ENCODE results near the gene HPCA.

HPCA gene

DNA sequence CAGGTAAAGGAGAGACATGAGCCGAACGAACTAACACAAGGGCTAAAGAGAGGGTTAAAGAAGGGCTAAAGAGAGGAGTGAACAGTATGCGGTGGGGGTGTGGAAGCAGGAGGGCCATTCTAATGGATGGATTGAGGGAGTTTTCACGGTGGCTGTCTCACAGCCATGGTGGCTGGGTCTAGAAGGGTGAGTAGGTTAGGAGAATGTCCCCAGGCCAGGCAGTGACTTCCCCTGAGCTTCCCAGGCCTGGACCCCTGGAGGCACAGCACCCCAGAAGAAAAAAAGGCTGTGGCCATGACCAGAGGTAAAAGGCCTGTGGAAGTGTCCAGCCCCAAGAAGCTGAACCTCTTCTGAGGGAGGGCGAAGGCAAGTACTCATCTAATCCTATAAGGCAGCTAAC lies 19.1 kb upstream of the HPCA start:
- H3K4me3 Mint-ChIP-seq = no peak overlapping the region
- H3K36me3 Mint-ChIP-seq (ENCODE audit: low read depth) = peaks cover 27% of the 10 kb centered on the region
- intact Hi-C loops (cut with micrococcal nuclease) = no loop called here
- no peaks in the 10 kb centered on the region for H3K9me3 Mint-ChIP-seq
- peaks cover 32% of the 10 kb centered on the region for H3K27me3 Mint-ChIP-seq
- H3K4me1 Mint-ChIP-seq (ENCODE audit: low read depth) = peaks cover 6% of the 10 kb centered on the region
- no peak overlapping the region for H3K27ac Mint-ChIP-seq

DNA sequence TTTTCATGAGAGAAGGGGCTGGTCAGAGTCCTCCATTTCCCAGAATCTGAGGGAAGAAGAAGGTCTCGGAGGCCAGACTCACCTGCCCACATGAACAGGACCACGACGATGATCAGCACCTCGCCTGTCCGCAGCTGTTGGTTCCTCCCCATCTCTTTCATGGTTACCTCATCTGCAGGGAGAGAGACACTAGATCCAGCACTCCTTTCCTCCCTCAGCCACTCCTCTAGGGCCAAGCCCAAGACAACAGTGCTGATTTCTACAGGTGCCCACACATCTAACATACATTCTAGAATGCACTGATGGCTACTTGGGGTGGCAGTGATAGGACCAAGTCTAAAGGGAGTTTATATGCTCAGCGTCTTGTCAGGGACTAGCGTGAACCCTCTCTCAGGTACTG lies 18.6 kb upstream of the HPCA start:
- Mint-ChIP-seq H3K4me3 (no peak overlapping the region), H3K9me3 (no peaks in the 10 kb centered on the region), H3K4me1 (ENCODE audit: low read depth) (peaks cover 5% of the 10 kb centered on the region), H3K36me3 (ENCODE audit: low read depth) (peaks cover 22% of the 10 kb centered on the region), H3K27ac (no peak overlapping the region), H3K27me3 (peaks cover 37% of the 10 kb centered on the region)
- intact Hi-C loops (cut with micrococcal nuclease) = no loop called here

GRCh38 chr1:32868085-32868484 lies 18.2 kb upstream of the HPCA start:
- intact Hi-C loops (cut with micrococcal nuclease) = no loop called here

GRCh38 chr1:32868806-32869455 lies 17.4 kb upstream of the HPCA start:
- no peak overlapping the region for H3K27ac Mint-ChIP-seq
- intact Hi-C loops (cut with micrococcal nuclease) = no loop called here
- no peak overlapping the region for H3K4me3 Mint-ChIP-seq

More at GRCh38 chr1:32868085-32868484, 18.2 kb upstream of the HPCA start:
- no peak overlapping the region for H3K27ac Mint-ChIP-seq
- H3K36me3 Mint-ChIP-seq (ENCODE audit: low read depth) = peaks cover 18% of the 10 kb centered on the region
- H3K9me3 Mint-ChIP-seq = no peaks in the 10 kb centered on the region
- H3K27me3 Mint-ChIP-seq = peaks cover 40% of the 10 kb centered on the region
- no peak overlapping the region for H3K4me3 Mint-ChIP-seq
- H3K4me1 Mint-ChIP-seq (ENCODE audit: low read depth) = peaks cover 5% of the 10 kb centered on the region

DNA sequence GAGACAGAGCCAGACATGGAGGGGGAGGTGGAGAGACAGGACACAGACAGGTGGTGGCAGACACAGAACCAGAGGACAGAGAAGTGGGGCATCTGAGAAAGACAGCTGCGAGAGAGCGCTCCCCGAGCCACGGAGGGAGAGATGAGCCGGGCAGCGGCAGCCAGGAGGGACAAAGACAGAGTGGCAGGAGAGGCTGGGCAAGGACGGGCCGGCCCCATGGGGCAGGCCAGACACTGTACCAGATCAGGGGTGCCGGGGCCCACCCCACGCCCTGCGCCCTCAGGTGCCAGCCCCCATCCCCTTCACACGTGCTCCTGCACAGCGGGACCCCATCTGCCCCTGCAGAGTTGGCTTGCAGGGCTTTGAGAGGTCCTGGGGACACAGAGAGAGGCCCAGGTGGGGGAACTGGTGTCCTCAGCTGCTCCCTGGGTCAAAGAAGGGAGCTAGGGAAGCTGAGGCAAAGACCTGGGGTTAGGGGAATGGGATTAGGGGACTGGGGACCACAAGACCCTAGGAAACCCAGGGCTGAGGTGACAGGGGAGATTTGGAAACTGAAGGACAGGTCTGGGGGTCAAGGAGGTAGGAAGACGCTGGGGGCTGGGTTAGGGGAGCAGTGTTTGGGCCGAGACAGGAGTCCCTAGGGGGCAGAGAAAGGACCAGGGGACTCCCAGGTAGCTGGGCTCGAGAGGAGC lies 16.2 kb upstream of the HPCA start:
- Mint-ChIP-seq H3K27me3 (peaks cover 55% of the 10 kb centered on the region), H3K27ac (peak overlapping the region; percentile 0), H3K9me3 (no peaks in the 10 kb centered on the region), H3K4me3 (peak overlapping the region; percentile 57), H3K4me1 (ENCODE audit: low read depth) (peaks cover 10% of the 10 kb centered on the region), H3K36me3 (ENCODE audit: low read depth) (peaks cover under 1% of the 10 kb centered on the region)
- intact Hi-C loops (cut with micrococcal nuclease) = no loop called here

More at GRCh38 chr1:32868806-32869455, 17.4 kb upstream of the HPCA start:
- H3K36me3 Mint-ChIP-seq (ENCODE audit: low read depth) = peaks cover 12% of the 10 kb centered on the region
- no peaks in the 10 kb centered on the region for H3K9me3 Mint-ChIP-seq
- peaks cover 5% of the 10 kb centered on the region for H3K4me1 Mint-ChIP-seq (ENCODE audit: low read depth)
- peaks cover 46% of the 10 kb centered on the region for H3K27me3 Mint-ChIP-seq

DNA sequence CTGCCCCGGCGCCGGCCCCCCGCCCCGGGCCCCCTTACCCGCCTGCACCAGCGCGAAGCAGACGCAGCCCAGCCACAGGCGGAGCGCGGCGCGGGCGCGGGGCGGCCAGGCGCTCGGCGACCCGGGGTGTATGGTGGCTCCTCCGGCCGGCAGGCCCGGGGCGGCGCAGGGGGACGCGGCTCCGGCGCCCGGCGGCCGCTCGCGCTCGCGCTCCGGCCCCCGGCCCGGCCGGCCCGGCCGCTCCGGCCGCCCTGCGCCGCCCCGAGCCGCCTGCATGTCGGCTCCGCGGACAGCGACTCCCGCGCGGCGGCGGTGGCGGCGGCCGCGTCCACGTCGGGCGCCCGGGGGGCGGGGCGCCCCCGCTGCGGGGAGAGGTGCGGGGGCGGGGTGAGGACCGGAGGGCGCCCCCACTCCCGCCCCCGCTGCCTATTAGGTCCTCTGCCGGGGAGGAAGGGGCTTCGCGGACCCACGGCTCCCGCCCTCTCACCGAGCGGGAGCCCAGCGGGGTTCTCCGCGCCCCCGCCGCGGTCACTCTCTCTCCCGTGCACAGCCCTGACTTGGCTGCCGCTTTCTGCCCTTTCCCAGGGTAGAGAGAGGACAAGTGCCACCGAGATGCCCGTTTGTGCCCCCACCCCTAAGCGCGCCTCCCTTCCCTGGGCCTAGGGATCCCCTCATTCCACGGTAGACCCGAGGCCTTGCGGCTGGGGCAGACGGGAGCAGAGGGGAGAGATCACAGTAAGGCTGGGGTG lies 15.5 kb upstream of the HPCA start, which contains the start of gene FNDC5:
Gene FNDC5 (minus strand): TSS at position 298 of the 749 bp plus-strand sequence.
- Mint-ChIP-seq H3K4me1 (ENCODE audit: low read depth) (peaks cover 17% of the 10 kb centered on the region), H3K36me3 (ENCODE audit: low read depth) (no peaks in the 10 kb centered on the region), H3K4me3 (peak within 1 kb of the TSS; percentile 57), H3K27me3 (peaks cover 62% of the 10 kb centered on the region), H3K27ac (peak within 1 kb of the TSS; percentile 0), H3K9me3 (no peaks in the 10 kb centered on the region)
- intact Hi-C loops (cut with micrococcal nuclease) = no loop called here

GRCh38 chr1:32871364-32872191 lies 14.7 kb upstream of the HPCA start:
- Mint-ChIP-seq H3K4me1 (ENCODE audit: low read depth) (peaks cover 25% of the 10 kb centered on the region), H3K9me3 (no peaks in the 10 kb centered on the region), H3K27me3 (peaks cover 67% of the 10 kb centered on the region), H3K36me3 (ENCODE audit: low read depth) (no peaks in the 10 kb centered on the region), H3K27ac (no peak overlapping the region), H3K4me3 (no peak overlapping the region)
- intact Hi-C loops (cut with micrococcal nuclease) = no loop called here

DNA sequence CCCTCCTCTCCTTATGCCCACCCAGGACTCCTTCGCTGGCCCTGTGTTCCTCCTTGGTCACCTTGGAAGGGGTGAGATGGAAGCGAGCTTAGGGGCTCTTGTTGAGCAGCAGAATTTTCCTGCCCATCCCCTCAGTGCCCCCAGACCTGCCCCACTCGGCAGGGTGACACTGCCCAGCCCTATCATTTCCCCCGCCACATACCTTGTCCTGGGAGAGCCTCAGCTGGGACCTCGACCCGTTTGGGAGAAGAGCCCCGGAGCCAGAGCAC lies 14.2 kb upstream of the HPCA start:
- peaks cover 70% of the 10 kb centered on the region for H3K27me3 Mint-ChIP-seq
- no peak overlapping the region for H3K4me3 Mint-ChIP-seq
- H3K36me3 Mint-ChIP-seq (ENCODE audit: low read depth) = no peaks in the 10 kb centered on the region
- H3K4me1 Mint-ChIP-seq (ENCODE audit: low read depth) = peaks cover 28% of the 10 kb centered on the region
- H3K9me3 Mint-ChIP-seq = no peaks in the 10 kb centered on the region
- H3K27ac Mint-ChIP-seq = no peak overlapping the region
- intact Hi-C loops (cut with micrococcal nuclease) = no loop called here

GRCh38 chr1:32873484-32873883 lies 12.8 kb upstream of the HPCA start:
- H3K4me1 Mint-ChIP-seq (ENCODE audit: low read depth) = peaks cover 28% of the 10 kb centered on the region
- no peaks in the 10 kb centered on the region for H3K9me3 Mint-ChIP-seq
- H3K27ac Mint-ChIP-seq = no peak overlapping the region
- H3K36me3 Mint-ChIP-seq (ENCODE audit: low read depth) = no peaks in the 10 kb centered on the region
- intact Hi-C loops (cut with micrococcal nuclease) = no loop called here
- no peak overlapping the region for H3K4me3 Mint-ChIP-seq
- H3K27me3 Mint-ChIP-seq = peaks cover 83% of the 10 kb centered on the region

GRCh38 chr1:32874860-32875752 lies 11.2 kb upstream of the HPCA start:
- no peaks in the 10 kb centered on the region for H3K36me3 Mint-ChIP-seq (ENCODE audit: low read depth)
- H3K9me3 Mint-ChIP-seq = no peaks in the 10 kb centered on the region
- H3K27me3 Mint-ChIP-seq = peaks cover 70% of the 10 kb centered on the region
- no peak overlapping the region for H3K4me3 Mint-ChIP-seq
- peaks cover 26% of the 10 kb centered on the region for H3K4me1 Mint-ChIP-seq (ENCODE audit: low read depth)
- intact Hi-C loops (cut with micrococcal nuclease) = no loop called here
- no peak overlapping the region for H3K27ac Mint-ChIP-seq

GRCh38 chr1:32876341-32877210 lies 9.7 kb upstream of the HPCA start:
- peaks cover 71% of the 10 kb centered on the region for H3K27me3 Mint-ChIP-seq
- intact Hi-C loops (cut with micrococcal nuclease) = loop anchor here (1.0 kb wide), 1 partner anchor 210 kb away; no protein-coding TSS in a partner anchor

More at GRCh38 chr1:32876341-32877210, 9.7 kb upstream of the HPCA start:
- no peaks in the 10 kb centered on the region for H3K9me3 Mint-ChIP-seq
- no peak overlapping the region for H3K4me3 Mint-ChIP-seq
- no peaks in the 10 kb centered on the region for H3K36me3 Mint-ChIP-seq (ENCODE audit: low read depth)
- H3K4me1 Mint-ChIP-seq (ENCODE audit: low read depth) = peaks cover 28% of the 10 kb centered on the region
- no peak overlapping the region for H3K27ac Mint-ChIP-seq

Data from dendritic cell treated with granulocyte-macrophage colony-stimulating factor and Interleukin-4, amounts not matched to agents 40 ng/mL and 50 ng/mL, for 4 days (primary cell).